K562 (cell line): ENCODE measurements around the gene MPDZ. TPM values are rescaled to one million over a fixed set of nuclear protein-coding genes. Genes with fewer than 3 reads are reported as not detected.

Source experiments
- C11orf30 ChIP-seq: fragments of 450-650 bp; IDR thresholded peaks from 2 replicates; pipeline ENCODE4 v1.6.1; 2016; ENCODE audit warnings: low read depth, mild to moderate bottlenecking
- CBFB ChIP-seq: sonication (generic); formaldehyde crosslinking; IDR thresholded peaks from 2 replicates; pipeline ENCODE4 v1.4.0; 2020; ENCODE audit warnings: mild to moderate bottlenecking, missing genetic modification reagents
- HNRNPK ChIP-seq: fragments of 200-400 bp; formaldehyde crosslinking; IDR thresholded peaks from one replicate; pipeline ENCODE4 v1.6.1; 2018; ENCODE audit warnings: mild to moderate bottlenecking, low read depth, low read length; ENCODE audit not compliant: poor library complexity, severe bottlenecking
- KHSRP ChIP-seq: fragments of 450-650 bp; IDR thresholded peaks from 2 replicates; pipeline ENCODE4 v1.6.1; 2017
- MAFF ChIP-seq: IDR thresholded peaks from 2 replicates; pipeline ENCODE4 v1.6.1; 2012; ENCODE audit warnings: low read length, improper control_type of control experiment
- MAFG ChIP-seq: fragments of 450-650 bp; conservative IDR thresholded peaks from 2 replicates; pipeline ENCODE4 v1.6.1; 2016; ENCODE audit warnings: missing genetic modification characterization, missing compliant biosample characterization
- SRSF1 ChIP-seq: fragments of 200-400 bp; formaldehyde crosslinking; IDR thresholded peaks from 2 replicates; pipeline ENCODE4 v1.6.1; 2017; ENCODE audit warnings: mild to moderate bottlenecking, low read depth, low read length, moderate library complexity
- TAF7 ChIP-seq: fragments of 450-650 bp; IDR thresholded peaks from 2 replicates; pipeline ENCODE4 v1.6.1; 2016; ENCODE audit warnings: missing genetic modification characterization, missing compliant biosample characterization
- ZNF140 ChIP-seq: fragments of 250-450 bp; sonication (Bioruptor Pico); IDR thresholded peaks from 2 replicates; pipeline ENCODE4 v1.8.0; 2021; ENCODE audit warnings: moderate library complexity, mild to moderate bottlenecking, inconsistent platforms
- ZNF232 ChIP-seq: sonication (generic); formaldehyde crosslinking; IDR thresholded peaks from 2 replicates; pipeline ENCODE4 v1.8.0; 2022; ENCODE audit warnings: mild to moderate bottlenecking, missing genetic modification reagents
- ZNF324 ChIP-seq: fragments of 250-450 bp; sonication (Bioruptor Pico); IDR thresholded peaks from 2 replicates; pipeline ENCODE4 v1.4.0; 2020; ENCODE audit warnings: mild to moderate bottlenecking
- polyA plus RNA-seq, 8 experiments: library from polyadenylated mRNA; depleted of rRNA in 4 of 8; stranded (reverse) in 5 of 8; unstranded in 3 of 8; fragments of >200 nt; fragmentation: Nextera tagmentation in 2 of 8; fragmentation: Illumina TruSeq in 1 of 8; extraction: Ambion mirVana in 2 of 8; extraction: Trizol in 1 of 8; gene quantifications; 2 replicates each; pipeline versions ENCODE4 v1.2.1 to v1.2.3, GENCODE V29; 2011 to 2014; ENCODE audit warnings: inconsistent platforms in 1 of 8, missing spikeins in 1 of 8
- total RNA-seq, 7 experiments: library from RNA; depleted of rRNA in 6 of 7; stranded (reverse); fragments of >200 nt in 6 of 7; fragmentation: Illumina TruSeq in 2 of 7; extraction: Trizol in 2 of 7; gene quantifications; 2 replicates each; pipeline versions ENCODE4 v1.2.1 to v1.2.3, GENCODE V29; 2011 to 2021; ENCODE audit warnings: low replicate concordance in 1 of 7
- TF ChIP-seq, protein P1 (sequence below): fragments of 250-450 bp; sonication (Bioruptor Pico); IDR thresholded peaks from 2 replicates; pipeline ENCODE4 v1.5.0; 2021
- TF ChIP-seq, protein P2 (sequence below): fragments of 450-650 bp; IDR thresholded peaks from 2 replicates; pipeline ENCODE4 v1.6.1; 2018; ENCODE audit warnings: mild to moderate bottlenecking, low read depth; ENCODE audit not compliant: partially characterized antibody
- TF ChIP-seq, protein P3 (sequence below): IDR thresholded peaks from 2 replicates; pipeline ENCODE4 v1.6.1; 2011; ENCODE audit warnings: borderline replicate concordance, low read depth, mild to moderate bottlenecking, moderate library complexity, low read length; ENCODE audit not compliant: insufficient read depth, poor library complexity, severe bottlenecking

The MPDZ gene
- total and polyA plus RNA-seq, 9 of the 15 experiments (the other 6 are each of a cell fraction or from before 2014, with no cell fraction given) = 3.9 to 13.2 (median 5.7) TPM

DNA sequence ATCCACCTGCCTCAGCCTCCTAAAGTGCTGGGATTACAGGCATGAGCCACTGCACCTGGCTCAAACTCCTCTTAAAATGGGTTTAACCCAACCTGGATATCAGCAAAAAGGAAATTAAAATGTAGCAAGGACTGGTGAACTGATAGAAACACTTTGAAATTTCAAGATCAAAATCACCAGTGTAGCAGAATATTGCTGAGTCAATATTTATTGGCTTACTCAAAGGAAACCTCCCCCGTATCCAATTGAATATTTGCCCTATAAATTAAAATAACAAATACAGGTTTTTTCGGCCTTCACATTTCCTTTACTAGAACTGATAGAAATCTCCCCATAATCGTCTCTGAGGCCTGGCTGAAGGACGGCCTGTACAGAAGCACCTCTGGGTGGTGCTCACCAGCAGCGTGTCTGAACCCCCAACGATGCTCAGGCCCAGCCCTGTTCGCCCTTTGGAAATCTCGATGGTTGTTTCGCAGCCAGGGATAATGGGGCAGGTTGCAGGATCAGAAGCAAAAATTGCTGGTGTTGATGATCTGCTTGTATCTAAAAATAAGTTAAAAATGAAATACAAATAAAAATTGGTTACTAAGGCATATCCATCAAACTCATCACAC is 156.6 kb downstream of the MPDZ start (continued):
- TF ChIP-seq HNRNPK (no peak), MAFG (tag) (0 out of 2 replicates have a peak, but pooled peaks have one; percentile 28), KHSRP (no peak), C11orf30 (peak; percentile 48; the same call in 1 of the 2 replicates), CBFB (CRISPR knock-in tag) (no peak), ZNF140 (CRISPR knock-in tag) (no peak), TAF7 (tag) (no peak), ZNF324 (CRISPR knock-in tag) (no peak), MAFF (peak; percentile 39; the same call in 1 of the 2 replicates), SRSF1 (no peak), ZNF232 (CRISPR knock-in tag) (no peak)
- TF ChIP-seq, protein P1, sequence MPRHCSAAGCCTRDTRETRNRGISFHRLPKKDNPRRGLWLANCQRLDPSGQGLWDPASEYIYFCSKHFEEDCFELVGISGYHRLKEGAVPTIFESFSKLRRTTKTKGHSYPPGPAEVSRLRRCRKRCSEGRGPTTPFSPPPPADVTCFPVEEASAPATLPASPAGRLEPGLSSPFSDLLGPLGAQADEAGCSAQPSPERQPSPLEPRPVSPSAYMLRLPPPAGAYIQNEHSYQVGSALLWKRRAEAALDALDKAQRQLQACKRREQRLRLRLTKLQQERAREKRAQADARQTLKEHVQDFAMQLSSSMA (CRISPR knock-in tag) = no peak
- TF ChIP-seq, protein P2, sequence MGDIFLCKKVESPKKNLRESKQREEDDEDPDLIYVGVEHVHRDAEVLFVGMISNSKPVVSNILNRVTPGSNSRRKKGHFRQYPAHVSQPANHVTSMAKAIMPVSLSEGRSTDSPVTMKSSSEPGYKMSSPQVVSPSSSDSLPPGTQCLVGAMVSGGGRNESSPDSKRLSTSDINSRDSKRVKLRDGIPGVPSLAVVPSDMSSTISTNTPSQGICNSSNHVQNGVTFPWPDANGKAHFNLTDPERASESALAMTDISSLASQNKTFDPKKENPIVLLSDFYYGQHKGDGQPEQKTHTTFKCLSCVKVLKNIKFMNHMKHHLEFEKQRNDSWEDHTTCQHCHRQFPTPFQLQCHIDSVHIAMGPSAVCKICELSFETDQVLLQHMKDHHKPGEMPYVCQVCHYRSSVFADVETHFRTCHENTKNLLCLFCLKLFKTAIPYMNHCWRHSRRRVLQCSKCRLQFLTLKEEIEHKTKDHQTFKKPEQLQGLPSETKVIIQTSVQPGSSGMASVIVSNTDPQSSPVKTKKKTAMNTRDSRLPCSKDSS = no peak
- TF ChIP-seq, protein P3, sequence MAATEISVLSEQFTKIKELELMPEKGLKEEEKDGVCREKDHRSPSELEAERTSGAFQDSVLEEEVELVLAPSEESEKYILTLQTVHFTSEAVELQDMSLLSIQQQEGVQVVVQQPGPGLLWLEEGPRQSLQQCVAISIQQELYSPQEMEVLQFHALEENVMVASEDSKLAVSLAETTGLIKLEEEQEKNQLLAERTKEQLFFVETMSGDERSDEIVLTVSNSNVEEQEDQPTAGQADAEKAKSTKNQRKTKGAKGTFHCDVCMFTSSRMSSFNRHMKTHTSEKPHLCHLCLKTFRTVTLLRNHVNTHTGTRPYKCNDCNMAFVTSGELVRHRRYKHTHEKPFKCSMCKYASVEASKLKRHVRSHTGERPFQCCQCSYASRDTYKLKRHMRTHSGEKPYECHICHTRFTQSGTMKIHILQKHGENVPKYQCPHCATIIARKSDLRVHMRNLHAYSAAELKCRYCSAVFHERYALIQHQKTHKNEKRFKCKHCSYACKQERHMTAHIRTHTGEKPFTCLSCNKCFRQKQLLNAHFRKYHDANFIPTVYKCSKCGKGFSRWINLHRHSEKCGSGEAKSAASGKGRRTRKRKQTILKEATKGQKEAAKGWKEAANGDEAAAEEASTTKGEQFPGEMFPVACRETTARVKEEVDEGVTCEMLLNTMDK = no peak
